NCI-H187 (cell line): ENCODE data around the gene MPP3.

Experiments used
- DNase-seq, 2 experiments: peaks; one replicate each; lab custom pipeline; 2025; lab: John Stamatoyannopoulos, UW

MPP3 gene

DNA sequence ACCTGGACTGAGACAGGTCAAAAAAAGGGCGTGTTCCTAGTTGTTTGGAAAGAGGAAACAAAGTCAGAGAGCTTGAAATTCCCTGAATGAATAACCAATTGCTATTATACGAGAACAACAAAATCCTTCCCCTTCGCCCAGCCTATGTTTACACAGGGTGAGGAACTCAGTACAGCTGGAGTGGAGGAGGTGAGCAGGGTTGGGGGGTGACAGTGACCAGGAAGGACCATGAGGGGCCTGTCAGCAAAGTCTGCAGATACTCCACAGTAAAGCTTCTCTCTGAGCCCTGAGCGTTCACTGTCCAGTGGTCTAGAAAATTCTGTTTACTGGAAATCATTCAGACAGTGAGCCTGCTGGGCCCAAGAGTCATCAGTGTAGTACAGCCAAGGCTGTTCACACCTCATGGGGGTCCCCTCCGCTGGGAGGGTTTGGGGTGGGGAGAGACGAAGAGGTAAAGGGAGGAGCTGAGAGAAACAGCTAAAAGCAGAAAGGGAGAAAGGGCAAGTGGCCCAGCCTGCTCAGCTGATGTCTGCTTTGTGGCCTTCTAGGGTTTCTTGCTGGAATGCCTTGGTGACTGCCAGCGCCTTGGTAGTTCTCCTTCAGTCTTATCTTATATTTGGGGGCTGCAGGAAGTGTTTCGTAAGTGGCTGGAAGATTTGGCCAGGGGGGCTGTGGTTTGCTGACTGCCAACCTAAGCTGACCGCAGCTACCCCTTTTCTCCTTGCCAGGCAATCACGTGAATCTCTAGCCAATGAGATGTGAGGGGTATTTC, 59.9 kb downstream of the MPP3 start:
- no peak for DNase-seq

DNA sequence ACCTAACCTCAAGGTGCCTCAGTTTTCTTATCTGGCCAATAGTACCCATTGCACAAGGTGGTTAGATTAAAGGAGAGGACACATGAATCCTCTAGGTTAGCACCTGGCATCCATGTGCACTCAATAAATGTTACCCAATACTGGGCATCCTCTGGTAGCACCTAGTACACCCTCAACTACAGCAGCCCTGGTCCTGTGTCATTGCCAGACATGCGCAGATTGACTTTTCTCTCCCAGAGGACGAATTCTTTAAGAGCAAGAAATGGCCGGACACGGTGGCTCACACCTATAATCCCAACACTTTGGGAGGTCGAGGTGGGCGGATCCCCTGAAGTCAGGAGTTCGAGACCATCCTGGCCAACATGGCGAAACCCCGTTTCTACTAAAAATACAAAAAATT, 61.5 kb downstream of the MPP3 start:
- DNase-seq, result no peak

GRCh38 chr17:43770957-43771356, 62.0 kb downstream of the MPP3 start:
- DNase-seq, result no peak

- DNase-seq, result no peak
These were observed 63.1 kb downstream of the MPP3 start for GRCh38 chr17:43769859-43770258.

DNA sequence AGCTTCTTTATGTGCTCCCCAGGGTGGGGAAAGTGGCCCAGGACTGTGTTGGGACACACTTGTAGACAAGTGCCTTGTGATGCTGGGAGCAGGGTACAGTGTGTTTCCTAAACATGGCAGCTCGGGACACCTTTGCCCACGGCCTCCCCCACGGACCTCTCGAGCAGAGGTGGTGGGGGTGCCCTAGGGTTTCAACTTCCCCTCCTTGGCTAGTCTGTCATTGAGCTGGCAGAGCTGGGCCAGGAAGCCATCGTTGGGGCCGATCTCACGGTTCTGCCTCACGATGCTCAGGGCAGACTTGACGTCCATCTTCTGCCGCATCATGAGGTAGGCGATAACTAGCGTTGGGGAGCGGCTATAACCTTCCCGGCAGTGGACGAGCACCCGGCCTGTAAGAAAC, 63.5 kb downstream of the MPP3 start:
- no peak for DNase-seq

GRCh38 chr17:43768943-43769342, 64.0 kb downstream of the MPP3 start:
- no peak for DNase-seq

DNA sequence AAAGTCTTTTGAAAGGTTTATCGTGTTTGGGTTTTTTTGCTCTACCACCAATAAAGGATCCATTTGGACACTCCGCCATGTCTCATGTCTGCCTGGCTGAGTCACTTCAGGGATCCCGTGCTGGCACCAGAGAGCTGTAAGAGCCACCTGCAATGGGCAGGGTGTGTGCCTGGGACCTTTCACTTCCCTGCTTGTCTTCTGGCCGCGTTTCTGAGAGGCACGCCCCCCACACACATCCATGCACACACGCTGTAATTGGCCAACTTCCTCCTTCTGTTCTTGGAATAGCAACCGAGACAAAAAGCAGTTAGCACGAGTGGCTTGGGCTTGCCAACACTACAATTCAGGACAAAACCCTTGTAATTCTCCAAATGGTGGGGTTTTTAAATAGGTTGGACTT, 64.6 kb downstream of the MPP3 start:
- DNase-seq, result no peak

DNA sequence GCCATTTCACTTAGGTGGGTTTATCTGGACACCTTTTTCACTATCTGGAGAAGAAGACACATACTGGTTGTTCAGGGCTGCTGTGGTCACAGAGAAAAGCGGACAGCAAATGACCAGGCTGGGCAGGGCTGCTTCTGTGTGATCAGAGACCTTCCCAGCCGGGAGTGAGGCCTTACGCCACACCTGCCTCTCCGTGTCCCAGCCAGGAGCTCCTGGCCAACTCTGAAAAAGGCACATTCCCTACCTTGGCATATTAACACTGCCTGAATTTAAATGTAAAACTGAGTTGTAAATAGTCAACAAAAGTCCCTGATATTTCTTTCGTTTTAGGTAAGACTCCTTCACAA, 65.3 kb downstream of the MPP3 start:
- DNase-seq, result no peak

DNA sequence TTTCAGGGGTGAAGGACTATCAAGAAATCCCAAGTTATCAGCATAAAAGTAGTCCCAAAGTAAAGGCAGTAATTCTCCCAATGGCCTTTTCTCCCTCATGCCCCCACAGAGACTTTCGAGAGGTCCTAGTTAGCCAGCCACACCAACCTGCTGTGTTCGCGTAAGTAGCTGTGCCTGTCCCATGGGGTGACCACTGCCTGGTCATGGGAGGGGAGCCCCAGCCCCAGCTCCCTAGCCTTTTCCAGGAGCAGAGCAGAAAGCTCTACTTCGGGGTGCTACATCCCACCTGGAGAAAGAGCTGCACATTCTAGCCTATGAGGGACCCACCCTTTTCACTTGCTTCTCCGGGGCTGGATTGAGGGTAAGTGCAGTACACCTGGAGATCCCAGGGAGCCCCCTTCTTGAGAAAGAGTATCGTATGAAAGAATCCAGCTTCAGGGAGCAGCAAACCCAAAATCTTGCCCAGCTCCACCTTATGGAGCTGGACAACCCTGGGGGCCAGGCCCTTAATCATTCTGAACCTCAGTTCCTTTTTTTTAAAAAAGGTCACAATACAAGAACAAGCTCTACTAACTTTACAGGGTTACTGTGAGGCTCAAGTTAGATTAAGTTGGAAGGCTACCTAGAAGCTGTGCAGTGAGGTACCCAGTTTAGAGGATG, 65.8 kb downstream of the MPP3 start:
- no peak for DNase-seq

DNA sequence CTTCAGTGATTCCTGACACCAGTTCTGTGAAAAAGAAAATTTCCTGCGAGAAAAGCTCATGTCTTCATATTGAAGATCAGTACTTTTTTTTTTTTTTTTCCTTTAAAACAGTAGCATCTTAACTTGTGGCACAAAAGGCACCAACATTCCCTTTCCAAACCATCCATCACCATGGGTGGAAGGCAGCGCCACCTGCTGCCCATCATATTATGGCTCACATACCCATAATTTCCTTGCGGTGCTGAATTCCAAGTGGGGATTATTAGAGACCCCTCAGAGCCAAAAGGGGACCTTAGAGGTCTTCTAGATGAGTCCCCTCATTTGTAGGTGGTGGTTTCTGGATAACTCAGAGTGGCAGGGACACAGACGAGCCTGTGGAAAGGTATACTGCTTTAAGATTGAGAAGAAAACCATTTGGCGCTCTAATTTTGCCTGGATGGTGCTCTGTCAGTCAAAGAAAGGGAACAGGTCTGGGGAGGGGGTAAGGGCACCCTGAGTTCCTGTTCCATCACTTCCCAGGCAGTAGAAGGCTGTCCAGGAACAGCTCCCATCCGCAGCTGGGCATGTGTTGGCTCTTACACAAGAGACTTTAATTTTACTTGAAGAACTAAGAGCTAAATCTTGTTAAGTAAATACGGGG, 66.4 kb downstream of the MPP3 start:
- DNase-seq, result peak in 1 of 2 experiments; percentile 17

DNA sequence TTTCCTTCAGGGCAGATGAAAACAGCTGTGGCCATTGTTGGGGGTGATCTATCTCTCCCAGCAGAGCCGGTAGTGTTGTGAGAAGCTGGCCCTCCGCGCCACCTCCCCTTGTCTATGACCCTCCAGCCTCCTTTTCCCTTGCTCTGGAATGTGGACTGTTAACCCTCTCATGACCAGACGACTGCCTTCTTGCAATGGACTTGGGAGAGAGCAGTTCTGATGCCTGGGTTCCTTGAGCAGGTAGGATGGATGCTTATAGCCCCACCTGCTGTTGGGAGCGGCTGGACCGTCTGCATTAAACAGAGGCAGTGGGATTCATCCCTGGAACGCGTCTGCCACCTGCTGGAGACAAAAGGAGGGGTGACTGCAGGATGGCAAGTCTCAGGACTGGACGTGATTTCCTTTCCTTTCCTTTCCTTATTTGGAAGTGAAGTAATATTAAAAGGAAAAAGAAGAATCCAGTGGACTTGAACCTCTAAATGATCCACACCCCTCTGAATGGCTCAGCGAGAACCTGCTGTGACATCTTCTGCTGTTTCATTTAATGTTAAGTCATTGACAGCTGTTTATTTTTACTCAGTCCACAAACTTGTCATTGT, 72.6 kb downstream of the MPP3 start:
- DNase-seq, result peak; percentile 73 to 83

- no peak for DNase-seq
These were observed 73.1 kb downstream of the MPP3 start for GRCh38 chr17:43759836-43760235.

- no peak for DNase-seq
These were observed 74.3 kb downstream of the MPP3 start, which contains the start of gene SOST for GRCh38 chr17:43758497-43759174. TSS of gene SOST (minus strand) at chr17:43758791. CDS start at chr17:43758741, 50 bp downstream.

DNA sequence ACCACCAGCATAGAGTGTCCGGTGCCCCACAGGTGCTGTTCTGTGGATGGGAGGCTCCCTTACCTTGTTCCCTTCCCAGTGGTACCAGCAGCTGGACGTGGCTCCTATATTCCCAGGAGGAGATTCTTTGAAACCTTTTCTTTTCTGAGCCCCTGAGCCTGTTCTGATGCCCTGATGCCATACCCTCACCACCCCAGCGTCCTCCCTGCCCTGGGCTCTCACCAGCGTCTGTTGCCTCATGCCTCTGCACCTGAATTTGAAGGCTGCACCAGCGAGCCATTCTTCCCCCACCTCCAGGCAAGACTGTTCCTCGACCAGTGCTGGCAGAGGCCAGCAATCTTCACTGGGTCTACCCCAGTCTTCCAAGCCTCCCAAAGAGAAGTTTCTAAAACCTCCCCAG, 74.9 kb downstream of the MPP3 start:
- DNase-seq, result no peak

- DNase-seq, result no peak
These were observed 75.7 kb downstream of the MPP3 start for GRCh38 chr17:43757171-43757660.

- no peak for DNase-seq
These were observed 76.7 kb downstream of the MPP3 start for GRCh38 chr17:43756201-43756600.

DNA sequence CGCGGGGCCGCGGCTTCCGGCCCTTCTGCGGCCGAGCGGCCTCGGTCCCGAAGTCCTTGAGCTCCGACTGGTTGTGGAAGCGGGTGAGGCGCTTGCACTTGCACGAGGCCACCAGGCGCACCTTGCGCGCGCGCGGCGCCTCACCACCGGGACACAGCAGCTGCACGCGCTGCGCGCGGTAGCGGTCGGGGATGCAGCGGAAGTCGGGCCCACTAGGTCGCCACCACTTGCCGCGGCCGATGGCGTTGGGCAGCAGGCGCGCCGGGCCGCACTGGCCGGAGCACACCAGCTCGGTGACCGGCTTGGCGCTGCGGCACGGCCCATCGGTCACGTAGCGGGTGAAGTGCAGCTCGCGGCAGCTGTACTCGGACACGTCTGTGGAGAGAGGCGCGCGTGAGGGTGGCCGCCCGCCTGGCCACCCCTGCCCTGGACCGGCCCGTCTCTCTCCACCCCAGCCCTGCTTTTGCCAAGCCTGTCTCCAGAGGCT, 77.5 kb downstream of the MPP3 start:
- no peak for DNase-seq

- no peak for DNase-seq
These were observed 78.0 kb downstream of the MPP3 start for GRCh38 chr17:43754947-43755346.

GRCh38 chr17:43753493-43754129, 79.3 kb downstream of the MPP3 start:
- no peak for DNase-seq
